Measurements from ENCODE around the gene HDAC8. TPM values are rescaled to one million over a fixed set of nuclear protein-coding genes. Genes with fewer than 3 reads are reported as not detected.

HDAC8 gene
- total and polyA plus RNA-seq, 9 of the 15 experiments (the other 6 are each of a cell fraction or from before 2014, with no cell fraction given) = 18.9 to 53.8 (median 28.7) TPM

GRCh38 chrX:72392816-72393800 is 179.5 kb downstream of the HDAC8 start (continued):
- no peak for TF ChIP-seq ZMIZ1 (IDR thresholded peaks at IDR 0.05; ENCODE audit: low read depth in 2 of 2, low read length in 2 of 2)
- no peak for TF ChIP-seq HINFP (tag; conservative IDR thresholded peaks at IDR 0.05; ENCODE audit: low read depth)
- no peak for TF ChIP-seq POU5F1 (IDR thresholded peaks at IDR 0.05; ENCODE audit: borderline replicate concordance, low read depth, low read length, partially characterized antibody)
- TF ChIP-seq DACH1 (IDR thresholded peaks at IDR 0.05; ENCODE audit: partially characterized antibody) = no peak
- no peak for TF ChIP-seq RBM22 (IDR thresholded peaks at IDR 0.05; ENCODE audit: low read depth, low read length, poor library complexity, severe bottlenecking)
- TF ChIP-seq USF1 (CRISPR knock-in tag; IDR thresholded peaks at IDR 0.05) = no peak
- no peak for TF ChIP-seq CLOCK (CRISPR knock-in tag; IDR thresholded peaks at IDR 0.05; ENCODE audit: borderline replicate concordance)
- TF ChIP-seq BACH1 (tag; IDR thresholded peaks at IDR 0.05) = no peak
- no peak for TF ChIP-seq RBBP5 (IDR thresholded peaks at IDR 0.05; ENCODE audit: borderline replicate concordance, insufficient read depth, low read length, poor library complexity, severe bottlenecking)
